ENCODE results near the gene SAA4. TPM values are rescaled to one million over a fixed set of nuclear protein-coding genes. Genes with fewer than 3 reads are reported as not detected.

Gene SAA4
- total and polyA plus RNA-seq, 2 of the 8 experiments (the other 6 are each of a cell fraction or from before 2014, with no cell fraction given): not detected

DNA sequence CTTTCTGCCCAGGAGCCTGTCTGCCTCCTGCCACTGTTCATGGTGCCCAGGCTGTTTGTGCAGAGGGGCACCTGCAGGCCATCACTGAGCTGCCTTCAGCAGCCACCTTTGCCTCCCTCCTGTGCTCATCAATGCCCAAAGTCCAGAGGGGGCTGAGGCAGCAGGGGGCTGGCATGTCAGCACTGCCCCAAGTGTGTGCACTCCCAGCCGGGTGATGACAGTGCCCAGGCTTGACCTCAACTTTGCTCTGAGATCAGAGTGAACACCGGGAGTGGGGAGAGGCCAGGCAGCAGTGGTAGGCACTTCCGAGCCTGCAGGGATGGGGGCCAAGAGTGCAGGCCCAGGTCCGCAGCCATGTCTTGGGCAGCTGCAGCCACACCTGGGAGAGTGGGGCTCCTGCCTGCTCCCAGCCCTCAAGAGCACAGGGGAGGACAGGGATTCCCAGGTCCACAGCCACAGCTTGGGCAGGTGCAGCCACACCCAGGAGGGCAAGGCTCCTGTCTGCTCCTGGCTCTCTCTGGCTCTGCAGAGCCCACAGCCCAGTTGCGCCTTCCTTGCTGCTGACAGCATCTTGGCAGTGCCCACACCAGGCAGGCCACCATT, 15.2 kb downstream of the SAA4 start (continued):
- TF ChIP-seq KDM4A (IDR thresholded peaks at IDR 0.05; ENCODE audit: low read depth, low read length, severe bottlenecking): no peak
- TF ChIP-seq POLR2AphosphoS5 (IDR thresholded peaks at IDR 0.05; ENCODE audit: low read depth, low read length): no peak
- TF ChIP-seq, protein P1, sequence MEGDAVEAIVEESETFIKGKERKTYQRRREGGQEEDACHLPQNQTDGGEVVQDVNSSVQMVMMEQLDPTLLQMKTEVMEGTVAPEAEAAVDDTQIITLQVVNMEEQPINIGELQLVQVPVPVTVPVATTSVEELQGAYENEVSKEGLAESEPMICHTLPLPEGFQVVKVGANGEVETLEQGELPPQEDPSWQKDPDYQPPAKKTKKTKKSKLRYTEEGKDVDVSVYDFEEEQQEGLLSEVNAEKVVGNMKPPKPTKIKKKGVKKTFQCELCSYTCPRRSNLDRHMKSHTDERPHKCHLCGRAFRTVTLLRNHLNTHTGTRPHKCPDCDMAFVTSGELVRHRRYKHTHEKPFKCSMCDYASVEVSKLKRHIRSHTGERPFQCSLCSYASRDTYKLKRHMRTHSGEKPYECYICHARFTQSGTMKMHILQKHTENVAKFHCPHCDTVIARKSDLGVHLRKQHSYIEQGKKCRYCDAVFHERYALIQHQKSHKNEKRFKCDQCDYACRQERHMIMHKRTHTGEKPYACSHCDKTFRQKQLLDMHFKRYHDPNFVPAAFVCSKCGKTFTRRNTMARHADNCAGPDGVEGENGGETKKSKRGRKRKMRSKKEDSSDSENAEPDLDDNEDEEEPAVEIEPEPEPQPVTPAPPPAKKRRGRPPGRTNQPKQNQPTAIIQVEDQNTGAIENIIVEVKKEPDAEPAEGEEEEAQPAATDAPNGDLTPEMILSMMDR (IDR thresholded peaks at IDR 0.05; ENCODE audit: control extremely low read depth in 1 of 3, insufficient read depth in 1 of 3, low read depth in 1 of 3, low read length in 3 of 3): no peak
- no peak for TF ChIP-seq KDM1A (IDR thresholded peaks at IDR 0.05; ENCODE audit: borderline replicate concordance, low read length)
- TF ChIP-seq SRF (IDR thresholded peaks at IDR 0.05; ENCODE audit: low read depth, low read length): no peak
- TF ChIP-seq, protein P2, sequence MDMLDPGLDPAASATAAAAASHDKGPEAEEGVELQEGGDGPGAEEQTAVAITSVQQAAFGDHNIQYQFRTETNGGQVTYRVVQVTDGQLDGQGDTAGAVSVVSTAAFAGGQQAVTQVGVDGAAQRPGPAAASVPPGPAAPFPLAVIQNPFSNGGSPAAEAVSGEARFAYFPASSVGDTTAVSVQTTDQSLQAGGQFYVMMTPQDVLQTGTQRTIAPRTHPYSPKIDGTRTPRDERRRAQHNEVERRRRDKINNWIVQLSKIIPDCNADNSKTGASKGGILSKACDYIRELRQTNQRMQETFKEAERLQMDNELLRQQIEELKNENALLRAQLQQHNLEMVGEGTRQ (IDR thresholded peaks at IDR 0.05; ENCODE audit: low read length): no peak
- TF ChIP-seq BACH1 (IDR thresholded peaks at IDR 0.05; ENCODE audit: low read length): no peak
